ENCODE results near the gene NRAP.

The NRAP gene

GRCh38 chr10:113605268-113605978, 58.4 kb downstream of the NRAP start:
- no peak for DNase-seq

GRCh38 chr10:113604572-113604971, 59.3 kb downstream of the NRAP start:
- DNase-seq, result no peak

- DNase-seq, result no peak
These were observed 60.6 kb downstream of the NRAP start for GRCh38 chr10:113603057-113603777.

- DNase-seq, result no peak
These were observed 63.3 kb downstream of the NRAP start for GRCh38 chr10:113600569-113600968.

- no peak for DNase-seq
These were observed 69.2 kb downstream of the NRAP start for GRCh38 chr10:113594652-113595051.

GRCh38 chr10:113592380-113592779, 71.5 kb downstream of the NRAP start:
- no peak for DNase-seq

GRCh38 chr10:113590581-113590980, 73.3 kb downstream of the NRAP start:
- no peak for DNase-seq

GRCh38 chr10:113589201-113589770, 74.6 kb downstream of the NRAP start:
- DNase-seq, result no peak

GRCh38 chr10:113585949-113586348, 77.9 kb downstream of the NRAP start:
- DNase-seq, result no peak

- no peak for DNase-seq
These were observed 80.3 kb downstream of the NRAP start for GRCh38 chr10:113583571-113583970.

- no peak for DNase-seq
These were observed 82.7 kb downstream of the NRAP start for GRCh38 chr10:113581092-113581491.

GRCh38 chr10:113578773-113579172, 85.1 kb downstream of the NRAP start:
- DNase-seq, result no peak

- no peak for DNase-seq
These were observed 87.0 kb downstream of the NRAP start for GRCh38 chr10:113576852-113577251.

- no peak for DNase-seq
These were observed 90.5 kb downstream of the NRAP start for GRCh38 chr10:113573368-113573767.

GRCh38 chr10:113572520-113573290, 91.1 kb downstream of the NRAP start:
- no peak for DNase-seq

GRCh38 chr10:113569576-113569975, 94.3 kb downstream of the NRAP start:
- DNase-seq, result no peak

- no peak for DNase-seq
These were observed 97.0 kb downstream of the NRAP start for GRCh38 chr10:113566888-113567287.

- no peak for DNase-seq
These were observed 98.5 kb downstream of the NRAP start for GRCh38 chr10:113565364-113565763.

- peak; percentile 54 for DNase-seq
These were observed 100.3 kb downstream of the NRAP start for GRCh38 chr10:113563306-113564088.

- no peak for DNase-seq
These were observed 101.1 kb downstream of the NRAP start for GRCh38 chr10:113562704-113563103.

GRCh38 chr10:113562069-113562468, 101.8 kb downstream of the NRAP start:
- DNase-seq, result no peak

GRCh38 chr10:113561214-113561613, 102.6 kb downstream of the NRAP start:
- no peak for DNase-seq

GRCh38 chr10:113560071-113560470, 103.8 kb downstream of the NRAP start:
- no peak for DNase-seq
